ENCODE data around the gene CLIP4. TPM values are rescaled to one million over a fixed set of nuclear protein-coding genes. Genes with fewer than 3 reads are reported as not detected.

Gene CLIP4
- polyA plus RNA-seq, 1 of the 3 experiments (the other 2 are of a cell fraction): 12.7 TPM

GRCh38 chr2:29147963-29148362 lies 32.7 kb downstream of the CLIP4 start:
- H3K9me2 ChIP-seq: no peaks in the 10 kb centered on the region
- ChIA-PET CTCF (interaction anchor here (1.7 to 1.8 kb wide), 2 partner anchors 18 to 31 kb away, joined by 6 to 8 read pairs; no protein-coding TSS in a partner anchor), POLR2A (no interaction called here)
- H3K4me1 ChIP-seq (ENCODE audit: control insufficient read depth in 1 of 2, insufficient read depth in 2 of 2, low read depth in 1 of 2, low read length in 1 of 2): peaks cover 0 to 8% of the 10 kb centered on the region in 2 experiments; a peak in 2 of 4 replicates
- TF ChIP-seq ZBTB33 (IDR thresholded peaks at IDR 0.05; ENCODE audit: borderline replicate concordance, low read depth) (no peak), TAF1 (IDR thresholded peaks at IDR 0.05; ENCODE audit: borderline replicate concordance, low read depth, low read length) (no peak)
- H3K27me3 ChIP-seq (ENCODE audit: insufficient read depth): no peaks in the 10 kb centered on the region
- 93% methylated on average over 3 of the region's 3 CpGs for WGBS (ENCODE audit: low lambda C conversion rate)
- H3K27ac ChIP-seq (ENCODE audit: low read depth in 2 of 2, low read length in 1 of 2): no peak overlapping the region
- H3K79me2 ChIP-seq (ENCODE audit: insufficient read depth): no peaks in the 10 kb centered on the region
- no peaks in the 10 kb centered on the region for H3K9me3 ChIP-seq
- H4K20me1 ChIP-seq (ENCODE audit: insufficient read depth): no peaks in the 10 kb centered on the region
- H2AFZ ChIP-seq (ENCODE audit: low read depth): no peak overlapping the region
- no peak for DNase-seq
- H3K4me2 ChIP-seq: no peak overlapping the region
- no peak overlapping the region for H3K4me3 ChIP-seq (ENCODE audit: low read depth in 2 of 2, low read length in 1 of 2)
- no peaks in the 10 kb centered on the region for H3F3A ChIP-seq (replicated peaks; ENCODE audit: insufficient read depth)
- H3K9ac ChIP-seq: no peak overlapping the region
- H3K36me3 ChIP-seq (replicated peaks in 1 of 2; ENCODE audit: control insufficient read depth in 1 of 2, insufficient read depth in 2 of 2, low read length in 1 of 2): peaks cover 15 to 62% of the 10 kb centered on the region in 2 experiments

GRCh38 chr2:29154610-29155009 lies 39.4 kb downstream of the CLIP4 start:
- peaks cover 38 to 78% of the 10 kb centered on the region in 2 experiments for H3K36me3 ChIP-seq (replicated peaks in 1 of 2; ENCODE audit: control insufficient read depth in 1 of 2, insufficient read depth in 2 of 2, low read length in 1 of 2)
- CTCF ChIA-PET: interaction anchor here (1.5 kb wide), 1 partner anchor 560 kb away, joined by 3 read pairs; no protein-coding TSS in a partner anchor
- WGBS (ENCODE audit: low lambda C conversion rate): 100% methylated on average over 2 of the region's 2 CpGs

GRCh38 chr2:29155578-29155977 lies 40.4 kb downstream of the CLIP4 start:
- Histone ChIP-seq H3K27ac (ENCODE audit: low read depth in 2 of 2, low read length in 1 of 2) (no peak overlapping the region), H3K9ac (no peak overlapping the region), H3K36me3 (replicated peaks in 1 of 2; ENCODE audit: control insufficient read depth in 1 of 2, insufficient read depth in 2 of 2, low read length in 1 of 2) (peaks cover 42 to 82% of the 10 kb centered on the region in 2 experiments), H2AFZ (ENCODE audit: low read depth) (no peak overlapping the region), H3K9me3 (no peaks in the 10 kb centered on the region), H3K79me2 (ENCODE audit: insufficient read depth) (no peaks in the 10 kb centered on the region), H3K4me3 (ENCODE audit: low read depth in 2 of 2, low read length in 1 of 2) (no peak overlapping the region), H3K27me3 (ENCODE audit: insufficient read depth) (no peaks in the 10 kb centered on the region), H4K20me1 (ENCODE audit: insufficient read depth) (no peaks in the 10 kb centered on the region), H3K4me2 (no peak overlapping the region), H3K4me1 (ENCODE audit: control insufficient read depth in 1 of 2, insufficient read depth in 2 of 2, low read depth in 1 of 2, low read length in 1 of 2) (no peaks in the 10 kb centered on the region), H3F3A (replicated peaks; ENCODE audit: insufficient read depth) (no peaks in the 10 kb centered on the region), H3K9me2 (no peaks in the 10 kb centered on the region)
- no peak for DNase-seq
- TF ChIP-seq EP300 (IDR thresholded peaks at IDR 0.05; ENCODE audit: borderline replicate concordance in 1 of 2, low read depth in 1 of 2, low read length in 1 of 2) (no peak), NFIC (IDR thresholded peaks at IDR 0.05; ENCODE audit: borderline replicate concordance) (no peak), ELF1 (IDR thresholded peaks at IDR 0.05) (no peak), NRF1 (IDR thresholded peaks at IDR 0.05; ENCODE audit: low read depth, low read length) (no peak), TCF12 (IDR thresholded peaks at IDR 0.05) (no peak), JUND (IDR thresholded peaks at IDR 0.05) (no peak), RFX5 (IDR thresholded peaks at IDR 0.05; ENCODE audit: low read length) (no peak), CHD2 (IDR thresholded peaks at IDR 0.05; ENCODE audit: low read length, partially characterized antibody) (no peak), YY1 (IDR thresholded peaks at IDR 0.05; ENCODE audit: low read depth) (no peak), RCOR1 (IDR thresholded peaks at IDR 0.05; ENCODE audit: low read length) (no peak), GATA2 (CRISPR knock-in tag; IDR thresholded peaks at IDR 0.05) (no peak), USF2 (IDR thresholded peaks at IDR 0.05; ENCODE audit: borderline replicate concordance, low read depth, low read length) (no peak), TEAD4 (IDR thresholded peaks at IDR 0.05; ENCODE audit: borderline replicate concordance, insufficient read depth) (no peak), MEF2A (IDR thresholded peaks at IDR 0.05; ENCODE audit: borderline replicate concordance, low read depth) (no peak), POLR2AphosphoS5 (IDR thresholded peaks at IDR 0.05; ENCODE audit: low read depth, low read length) (no peak)
- 94% methylated on average over 2 of the region's 2 CpGs for WGBS (ENCODE audit: low lambda C conversion rate)
- POLR2A ChIA-PET: no interaction called here
- CTCF ChIA-PET: interaction anchor here (1.5 kb wide), 1 partner anchor 561 kb away, joined by 3 read pairs; no protein-coding TSS in a partner anchor

More at GRCh38 chr2:29154610-29155009, 39.4 kb downstream of the CLIP4 start:
- Histone ChIP-seq H3K27ac (ENCODE audit: low read depth in 2 of 2, low read length in 1 of 2) (no peak overlapping the region), H3K4me3 (ENCODE audit: low read depth in 2 of 2, low read length in 1 of 2) (no peak overlapping the region), H3K9ac (no peak overlapping the region), H3K9me2 (no peaks in the 10 kb centered on the region), H4K20me1 (ENCODE audit: insufficient read depth) (no peaks in the 10 kb centered on the region), H3K4me1 (ENCODE audit: control insufficient read depth in 1 of 2, insufficient read depth in 2 of 2, low read depth in 1 of 2, low read length in 1 of 2) (no peaks in the 10 kb centered on the region), H3K9me3 (no peaks in the 10 kb centered on the region), H3K4me2 (no peak overlapping the region), H2AFZ (ENCODE audit: low read depth) (no peak overlapping the region), H3K79me2 (ENCODE audit: insufficient read depth) (no peaks in the 10 kb centered on the region), H3K27me3 (ENCODE audit: insufficient read depth) (no peaks in the 10 kb centered on the region), H3F3A (replicated peaks; ENCODE audit: insufficient read depth) (no peaks in the 10 kb centered on the region)
- TF ChIP-seq USF2 (IDR thresholded peaks at IDR 0.05; ENCODE audit: borderline replicate concordance, low read depth, low read length) (no peak), SMC3 (IDR thresholded peaks at IDR 0.05; ENCODE audit: low read depth, low read length) (no peak), NRF1 (IDR thresholded peaks at IDR 0.05; ENCODE audit: low read depth, low read length) (no peak)
- no peak for DNase-seq
- POLR2A ChIA-PET: no interaction called here

Measured in SK-N-SH (cell line).